GM12875 (cell line): ENCODE data around the gene C8B.

Experiments
- H3K4me3 ChIP-seq: one replicate; pipeline ENCODE4 v1.5.1; 2011; ENCODE audit warnings: low read depth, low read length, control low read depth
- TF ChIP-seq, protein P1 (sequence below): IDR thresholded peaks from 2 replicates; pipeline ENCODE4 v1.5.1; 2011; ENCODE audit warnings: low read depth, mild to moderate bottlenecking, control low read depth, inconsistent platforms, low read length, moderate library complexity, borderline replicate concordance; ENCODE audit not compliant: insufficient read depth

Gene C8B

DNA sequence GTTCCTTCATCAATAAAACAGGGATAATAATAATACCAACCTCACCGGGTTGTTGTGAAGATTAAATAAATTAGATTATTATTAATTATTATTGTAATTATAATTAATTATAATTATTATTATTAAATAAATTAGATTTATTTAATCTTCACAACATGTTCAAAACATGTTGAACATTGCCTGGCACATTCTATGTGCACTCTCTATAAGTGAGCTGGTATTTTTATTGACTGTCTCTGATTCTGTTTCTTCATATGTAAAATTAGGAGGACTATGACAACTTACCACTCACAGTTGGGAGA, 834 bp upstream of the C8B start:
- H3K4me3 ChIP-seq = no peak overlapping the region
- TF ChIP-seq, protein P1, sequence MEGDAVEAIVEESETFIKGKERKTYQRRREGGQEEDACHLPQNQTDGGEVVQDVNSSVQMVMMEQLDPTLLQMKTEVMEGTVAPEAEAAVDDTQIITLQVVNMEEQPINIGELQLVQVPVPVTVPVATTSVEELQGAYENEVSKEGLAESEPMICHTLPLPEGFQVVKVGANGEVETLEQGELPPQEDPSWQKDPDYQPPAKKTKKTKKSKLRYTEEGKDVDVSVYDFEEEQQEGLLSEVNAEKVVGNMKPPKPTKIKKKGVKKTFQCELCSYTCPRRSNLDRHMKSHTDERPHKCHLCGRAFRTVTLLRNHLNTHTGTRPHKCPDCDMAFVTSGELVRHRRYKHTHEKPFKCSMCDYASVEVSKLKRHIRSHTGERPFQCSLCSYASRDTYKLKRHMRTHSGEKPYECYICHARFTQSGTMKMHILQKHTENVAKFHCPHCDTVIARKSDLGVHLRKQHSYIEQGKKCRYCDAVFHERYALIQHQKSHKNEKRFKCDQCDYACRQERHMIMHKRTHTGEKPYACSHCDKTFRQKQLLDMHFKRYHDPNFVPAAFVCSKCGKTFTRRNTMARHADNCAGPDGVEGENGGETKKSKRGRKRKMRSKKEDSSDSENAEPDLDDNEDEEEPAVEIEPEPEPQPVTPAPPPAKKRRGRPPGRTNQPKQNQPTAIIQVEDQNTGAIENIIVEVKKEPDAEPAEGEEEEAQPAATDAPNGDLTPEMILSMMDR = no peak

DNA sequence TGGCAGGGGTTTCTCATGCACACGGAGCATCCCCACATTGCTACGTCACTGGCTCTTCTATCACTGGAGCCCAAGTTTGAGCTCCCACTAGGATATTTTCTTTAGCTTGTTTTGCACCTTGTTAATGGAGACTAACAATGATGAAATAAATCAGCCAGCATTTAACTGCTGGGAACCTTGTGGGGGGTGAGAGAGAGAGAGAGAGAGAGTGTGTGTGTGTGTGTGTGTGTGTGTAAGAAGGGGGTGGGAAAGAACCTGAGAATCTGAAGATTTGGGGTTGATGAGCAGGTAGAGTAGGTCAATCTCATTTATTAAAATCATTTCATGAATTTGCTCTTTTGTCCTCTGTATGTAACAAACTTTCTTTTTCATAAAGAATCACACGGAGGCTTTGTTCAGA, 624 bp downstream of the C8B start:
- TF ChIP-seq, protein P1 = no peak
- no peak overlapping the region for H3K4me3 ChIP-seq

DNA sequence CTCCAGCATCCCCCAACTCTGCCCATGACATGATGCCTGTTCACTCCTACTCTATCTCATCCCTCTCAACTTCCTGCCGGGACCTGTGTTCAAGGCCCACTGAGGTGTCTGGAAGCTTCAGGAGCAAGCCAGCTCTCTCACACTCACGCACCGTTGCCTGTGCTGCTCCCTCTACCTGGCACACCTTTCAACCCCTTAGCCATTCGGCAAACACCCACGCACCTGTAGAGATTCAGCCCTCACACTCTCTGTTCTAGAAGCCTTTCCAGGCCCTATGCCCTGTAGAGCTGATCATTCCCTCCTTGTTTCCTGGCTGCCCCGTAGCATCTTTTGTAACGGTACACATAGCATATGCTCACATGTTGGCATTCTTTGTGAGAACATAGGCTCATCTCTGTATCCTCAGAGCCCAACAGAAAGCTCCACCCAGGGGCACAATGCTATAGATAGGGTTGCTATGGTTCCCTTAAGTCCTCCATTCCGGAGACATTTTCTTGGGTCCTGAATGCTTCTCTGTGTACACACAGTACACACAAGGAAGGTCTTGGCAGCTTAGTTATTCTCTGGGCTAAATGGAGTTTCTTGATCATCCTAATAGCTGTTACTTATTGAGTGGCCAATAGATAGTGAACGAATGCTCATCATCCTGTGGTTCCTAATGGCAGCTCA, 1.3 kb downstream of the C8B start:
- no peak overlapping the region for H3K4me3 ChIP-seq
- TF ChIP-seq, protein P1 = no peak

DNA sequence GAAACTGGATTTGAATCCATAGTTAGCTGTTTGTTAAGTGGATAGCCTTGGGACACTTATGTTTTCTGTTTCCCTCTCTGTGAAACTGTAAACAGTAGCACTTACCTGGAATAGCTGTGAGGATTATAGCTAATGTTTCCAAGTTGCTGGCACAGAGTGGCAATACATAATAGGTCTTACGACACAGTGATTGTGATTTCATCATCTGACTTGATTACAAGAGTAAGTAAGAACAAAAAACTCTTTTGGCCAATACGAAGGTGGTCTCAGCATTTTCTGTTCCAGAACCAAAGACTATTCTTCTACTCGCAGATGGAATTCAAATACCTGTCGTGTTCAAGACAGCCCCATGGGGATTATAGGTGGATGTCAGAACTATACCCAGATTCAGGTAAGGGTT, 2.1 kb downstream of the C8B start:
- H3K4me3 ChIP-seq = no peak overlapping the region
- TF ChIP-seq, protein P1 = no peak

DNA sequence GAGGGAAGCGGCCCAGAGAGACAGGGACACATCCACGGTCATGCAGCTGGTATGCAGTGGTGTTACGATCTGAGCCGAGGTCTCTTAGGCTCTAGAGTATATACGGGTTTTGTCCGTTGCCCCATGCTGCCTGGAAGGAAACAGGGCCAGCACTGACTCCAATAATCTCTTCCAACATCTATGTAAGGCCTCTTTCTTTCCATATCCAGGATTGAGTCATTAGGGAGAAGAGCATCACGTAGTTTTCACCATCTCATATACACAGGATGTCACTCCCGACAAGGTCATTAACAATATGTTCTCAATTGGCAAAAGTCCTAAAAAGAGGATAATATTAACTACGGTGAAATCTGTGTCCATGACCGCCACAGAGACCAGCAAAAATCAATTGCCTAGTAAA, 4.4 kb downstream of the C8B start:
- TF ChIP-seq, protein P1 = no peak
- no peak overlapping the region for H3K4me3 ChIP-seq

DNA sequence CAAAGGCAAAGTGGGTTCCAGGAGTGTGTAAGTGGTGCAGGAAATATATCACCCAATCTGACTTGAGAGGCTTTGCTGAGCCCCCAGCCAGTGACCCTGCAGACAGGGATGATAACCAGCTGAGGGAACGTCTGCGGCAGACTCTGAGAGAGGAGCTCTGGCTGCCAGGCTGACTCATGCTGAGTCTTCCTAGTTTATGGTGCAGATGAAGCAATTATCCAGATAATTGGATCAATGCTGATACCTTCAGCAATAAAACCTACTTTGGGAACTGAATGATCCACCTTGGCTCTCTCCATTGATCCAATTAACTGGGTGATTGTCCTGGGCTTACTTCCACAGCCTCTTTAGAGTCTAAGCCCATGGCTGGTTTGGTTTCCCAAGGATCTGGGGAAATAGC, 7.3 kb downstream of the C8B start:
- TF ChIP-seq, protein P1 = no peak

DNA sequence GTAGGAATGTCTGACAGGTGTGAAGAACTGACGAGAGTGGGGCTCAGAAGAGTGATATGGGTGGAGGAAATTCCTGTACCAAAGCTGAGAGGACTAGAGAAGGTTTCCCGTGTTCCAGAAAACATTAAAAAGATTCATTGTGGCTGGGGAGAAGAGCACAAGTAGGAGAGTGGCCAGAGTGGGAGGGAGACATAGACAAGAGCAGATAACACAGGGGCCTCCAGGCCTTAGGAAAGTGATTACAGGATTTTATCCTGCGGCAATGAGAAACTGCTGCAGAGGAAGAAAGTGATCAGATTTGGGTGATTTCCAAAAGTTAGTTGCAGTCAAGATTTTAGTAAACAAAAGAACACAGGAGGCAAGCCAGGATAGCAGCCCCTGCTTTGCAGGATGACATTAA, 7.9 kb downstream of the C8B start:
- H3K4me3 ChIP-seq = no peak overlapping the region
- TF ChIP-seq, protein P1 = no peak

More for the DNA sequence above, 7.3 kb downstream of the C8B start:
- no peak overlapping the region for H3K4me3 ChIP-seq
